Tibial artery (tissue), 4 donors: ENCODE data around the gene CACNG4.

Experiments used
- DNase-seq, 2 donors: peaks; one replicate each; pipeline ENCODE4 v3.0.0-alpha.2; 2019
- H3K27ac ChIP-seq, 2 donors: fragments of 200-600 bp; sonication (generic) in 1 of 2; 1 replicate in 1 of 2; 2 replicates in 1 of 2; pipeline ENCODE4 v1.5.1; 2018 to 2019; ENCODE audit warnings: mild to moderate bottlenecking in 1 of 2
- H3K27me3 ChIP-seq, 2 donors: fragments of 200-600 bp; sonication (generic) in 1 of 2; one replicate each; pipeline versions ENCODE4 v1.5.1 to v1.6.0; 2016 to 2019
- H3K36me3 ChIP-seq, 3 donors: fragments of 200-600 bp; sonication (generic) in 2 of 3; one replicate each; pipeline ENCODE4 v1.5.1; 2016 to 2019; ENCODE audit warnings: mild to moderate bottlenecking in 2 of 3
- H3K4me1 ChIP-seq, 4 donors: fragments of 200-600 bp; sonication (generic) in 2 of 4; 1 replicate in 3 of 4; 2 replicates in 1 of 4; pipeline ENCODE4 v1.5.1; 2016 to 2019
- H3K4me3 ChIP-seq, 2 donors: fragments of 200-600 bp; sonication (generic) in 1 of 2; 1 replicate in 1 of 2; 2 replicates in 1 of 2; pipeline ENCODE4 v1.5.1; 2018 to 2019; ENCODE audit warnings: mild to moderate bottlenecking in 2 of 2
- H3K9me3 ChIP-seq, 3 donors: fragments of 200-600 bp; sonication (generic) in 1 of 3; one replicate each; pipeline ENCODE4 v1.5.1; 2016 to 2019
- CTCF ChIP-seq, 2 experiments: fragments of 200-600 bp in 1 of 2; fragments of 450-650 bp in 1 of 2; IDR thresholded peaks; one replicate each; pipeline ENCODE4 v1.5.1; 2017 to 2019; ENCODE audit warnings: antibody characterized with exemption in 2 of 2, mild to moderate bottlenecking in 1 of 2, moderate library complexity in 1 of 2
- intact Hi-C: fragments of 100-400 bp; cut with DNase I; formaldehyde crosslinking; loops from one replicate; pipeline ENCODE4 v1.15.0; 2023; ENCODE audit warnings: low total_unique reads

The CACNG4 gene

GRCh38 chr17:67053438-67054000, 89.0 kb downstream of the CACNG4 start:
- Histone ChIP-seq H3K9me3 (peaks cover 4 to 13% (median 12%) of the 10 kb centered on the region in 3 donors), H3K4me3 (no peak overlapping the region), H3K4me1 (no peaks in the 10 kb centered on the region), H3K36me3 (no peaks in the 10 kb centered on the region), H3K27me3 (no peaks in the 10 kb centered on the region), H3K27ac (no peak overlapping the region)
- intact Hi-C loops = loop anchor here (10.0 kb wide), 1 partner anchor 59 kb away; no protein-coding TSS in a partner anchor
- no peak for TF ChIP-seq CTCF (IDR thresholded peaks at IDR 0.05)
- DNase-seq = no peak

- Histone ChIP-seq H3K4me3 (no peak overlapping the region), H3K9me3 (peaks cover 0 to 9% (median 7%) of the 10 kb centered on the region in 3 donors), H3K27me3 (no peaks in the 10 kb centered on the region), H3K4me1 (no peaks in the 10 kb centered on the region), H3K27ac (no peak overlapping the region), H3K36me3 (no peaks in the 10 kb centered on the region)
- intact Hi-C loops = loop anchor here (10.0 kb wide), 1 partner anchor 59 kb away; no protein-coding TSS in a partner anchor
- no peak for TF ChIP-seq CTCF (IDR thresholded peaks at IDR 0.05)
- DNase-seq = no peak
Observed at GRCh38 chr17:67054011-67054591, 89.6 kb downstream of the CACNG4 start.

- DNase-seq = no peak
- Histone ChIP-seq H3K27ac (no peak overlapping the region), H3K9me3 (peaks cover 0 to 4% (median 3%) of the 10 kb centered on the region in 3 donors), H3K27me3 (no peaks in the 10 kb centered on the region), H3K4me3 (no peak overlapping the region), H3K36me3 (no peaks in the 10 kb centered on the region), H3K4me1 (no peaks in the 10 kb centered on the region)
- no peak for TF ChIP-seq CTCF (IDR thresholded peaks at IDR 0.05)
- intact Hi-C loops = loop anchor here (10.0 kb wide), 1 partner anchor 60 kb away; no protein-coding TSS in a partner anchor
Observed at GRCh38 chr17:67054608-67055007, 90.1 kb downstream of the CACNG4 start.

GRCh38 chr17:67055041-67055443, 90.5 kb downstream of the CACNG4 start:
- H3K36me3 ChIP-seq = no peaks in the 10 kb centered on the region
- no peaks in the 10 kb centered on the region for H3K4me1 ChIP-seq
- no peak overlapping the region for H3K4me3 ChIP-seq
- H3K27me3 ChIP-seq = no peaks in the 10 kb centered on the region
- no peak for TF ChIP-seq CTCF (IDR thresholded peaks at IDR 0.05)
- no peak for DNase-seq
- H3K27ac ChIP-seq = no peak overlapping the region
- no peaks in the 10 kb centered on the region for H3K9me3 ChIP-seq
- intact Hi-C loops = loop anchor here (10.0 kb wide), 1 partner anchor 60 kb away; no protein-coding TSS in a partner anchor

- Histone ChIP-seq H3K4me3 (no peak overlapping the region), H3K4me1 (no peaks in the 10 kb centered on the region), H3K27me3 (no peaks in the 10 kb centered on the region), H3K36me3 (no peaks in the 10 kb centered on the region), H3K9me3 (no peaks in the 10 kb centered on the region), H3K27ac (no peak overlapping the region)
- no peak for TF ChIP-seq CTCF (IDR thresholded peaks at IDR 0.05)
- DNase-seq = no peak
- intact Hi-C loops = loop anchor here (10.0 kb wide), 1 partner anchor 61 kb away; no protein-coding TSS in a partner anchor
Observed at GRCh38 chr17:67055811-67056745, 91.6 kb downstream of the CACNG4 start.
